GM21717 (cell line): ENCODE measurements around the gene CCDC124.

Experiments used
- ATAC-seq: cut with Tn5 transposase; IDR thresholded peaks from one replicate; pipeline ENCODE4 v1.9.1; 2021; ENCODE audit warnings: mild to moderate bottlenecking, moderate library complexity; ENCODE audit not compliant: unreplicated experiment

Gene CCDC124

GRCh38 chr19:17951990-17952976 lies 19.5 kb downstream of the CCDC124 start:
- ATAC-seq = no peak

GRCh38 chr19:17953316-17953801 lies 20.5 kb downstream of the CCDC124 start:
- no peak for ATAC-seq

- ATAC-seq = no peak
These were observed 21.1 kb downstream of the CCDC124 start for GRCh38 chr19:17953869-17954268.

- ATAC-seq = no peak
These were observed 21.6 kb downstream of the CCDC124 start for GRCh38 chr19:17954401-17954800.

GRCh38 chr19:17957149-17957849 lies 24.5 kb downstream of the CCDC124 start:
- ATAC-seq = no peak

- ATAC-seq = no peak
These were observed 25.1 kb downstream of the CCDC124 start for GRCh38 chr19:17957885-17958284.

- no peak for ATAC-seq
These were observed 31.3 kb downstream of the CCDC124 start for GRCh38 chr19:17963936-17964691.

GRCh38 chr19:17965370-17966128 lies 32.7 kb downstream of the CCDC124 start:
- no peak for ATAC-seq

GRCh38 chr19:17966129-17966483 lies 33.3 kb downstream of the CCDC124 start:
- no peak for ATAC-seq

- no peak for ATAC-seq
These were observed 33.9 kb downstream of the CCDC124 start, which contains the start of gene KCNN1 for GRCh38 chr19:17966550-17967256. Gene KCNN1, plus strand, starts transcription at chr19:17967107. Its CDS starts 6,782 bp downstream, at chr19:17973889.

- no peak for ATAC-seq
These were observed 34.6 kb downstream of the CCDC124 start for GRCh38 chr19:17967257-17968051.

- no peak for ATAC-seq
These were observed 35.5 kb downstream of the CCDC124 start for GRCh38 chr19:17968362-17968761.

- no peak for ATAC-seq
These were observed 36.4 kb downstream of the CCDC124 start for GRCh38 chr19:17969096-17969792.

GRCh38 chr19:17972230-17972629 lies 39.4 kb downstream of the CCDC124 start:
- no peak for ATAC-seq

GRCh38 chr19:17973759-17974158 lies 40.9 kb downstream of the CCDC124 start:
- no peak for ATAC-seq

GRCh38 chr19:17974551-17974950 lies 41.7 kb downstream of the CCDC124 start:
- ATAC-seq = no peak

- no peak for ATAC-seq
These were observed 42.2 kb downstream of the CCDC124 start for GRCh38 chr19:17975032-17975431.

GRCh38 chr19:17977021-17977420 lies 44.2 kb downstream of the CCDC124 start:
- no peak for ATAC-seq
